Measurements from ENCODE around the gene OR10J1. TPM values are rescaled to one million over a fixed set of nuclear protein-coding genes. Genes with fewer than 3 reads are reported as not detected.
A peak's percentile ranks its signal among the peaks of the same experiment; 100 is the strongest.

Gene OR10J1
- not detected for polyA plus RNA-seq (2012; ENCODE audit: insufficient read depth, insufficient read length, low read depth)

- H3K9me3 ChIP-seq = no peaks in the 10 kb centered on the region
- TF ChIP-seq CTCF (IDR thresholded peaks at IDR 0.05; ENCODE audit: low read depth, low read length) = no peak
- H3K36me3 ChIP-seq = no peaks in the 10 kb centered on the region
- no peaks in the 10 kb centered on the region for H3K4me1 ChIP-seq
- no peaks in the 10 kb centered on the region for H3K27me3 ChIP-seq
- H3K4me3 ChIP-seq (ENCODE audit: low read depth, low read length) = no peak within 1 kb of the TSS
- no peak for DNase-seq
These were observed at the start of gene OR10J1 for GRCh38 chr1:159439422-159439821. Gene OR10J1, plus strand, starts transcription at chr1:159439722. Its CDS starts 70 bp downstream, at chr1:159439792.

- Histone ChIP-seq H3K36me3 (no peaks in the 10 kb centered on the region), H3K27me3 (no peaks in the 10 kb centered on the region), H3K4me1 (no peaks in the 10 kb centered on the region), H3K9me3 (no peaks in the 10 kb centered on the region), H3K4me3 (ENCODE audit: low read depth, low read length) (no peak overlapping the region)
- no peak for DNase-seq
- no peak for TF ChIP-seq CTCF (IDR thresholded peaks at IDR 0.05; ENCODE audit: low read depth, low read length)
These were observed 32.7 kb upstream of the OR10J1 start for GRCh38 chr1:159406821-159407220.

GRCh38 chr1:159408862-159409400 lies 30.6 kb upstream of the OR10J1 start:
- Histone ChIP-seq H3K4me3 (ENCODE audit: low read depth, low read length) (no peak overlapping the region), H3K27me3 (no peaks in the 10 kb centered on the region), H3K9me3 (no peaks in the 10 kb centered on the region), H3K36me3 (no peaks in the 10 kb centered on the region), H3K4me1 (no peaks in the 10 kb centered on the region)
- no peak for TF ChIP-seq CTCF (IDR thresholded peaks at IDR 0.05; ENCODE audit: low read depth, low read length)
- DNase-seq = no peak

- H3K9me3 ChIP-seq = no peaks in the 10 kb centered on the region
- no peaks in the 10 kb centered on the region for H3K27me3 ChIP-seq
- TF ChIP-seq CTCF (IDR thresholded peaks at IDR 0.05; ENCODE audit: low read depth, low read length) = peak; percentile 22; the same call in 1 of the 2 replicates
- H3K36me3 ChIP-seq = no peaks in the 10 kb centered on the region
- H3K4me3 ChIP-seq (ENCODE audit: low read depth, low read length) = no peak overlapping the region
- no peaks in the 10 kb centered on the region for H3K4me1 ChIP-seq
- DNase-seq = no peak
These were observed 17.7 kb upstream of the OR10J1 start for GRCh38 chr1:159421821-159422220.

GRCh38 chr1:159428536-159428935 lies 11.0 kb upstream of the OR10J1 start:
- H3K9me3 ChIP-seq = no peaks in the 10 kb centered on the region
- H3K4me3 ChIP-seq (ENCODE audit: low read depth, low read length) = no peak overlapping the region
- no peaks in the 10 kb centered on the region for H3K4me1 ChIP-seq
- no peak for DNase-seq
- no peaks in the 10 kb centered on the region for H3K27me3 ChIP-seq
- no peaks in the 10 kb centered on the region for H3K36me3 ChIP-seq
- no peak for TF ChIP-seq CTCF (IDR thresholded peaks at IDR 0.05; ENCODE audit: low read depth, low read length)

GRCh38 chr1:159429074-159429861 lies 10.3 kb upstream of the OR10J1 start:
- no peaks in the 10 kb centered on the region for H3K4me1 ChIP-seq
- H3K4me3 ChIP-seq (ENCODE audit: low read depth, low read length) = no peak overlapping the region
- no peak for DNase-seq
- no peaks in the 10 kb centered on the region for H3K27me3 ChIP-seq
- no peaks in the 10 kb centered on the region for H3K9me3 ChIP-seq
- TF ChIP-seq CTCF (IDR thresholded peaks at IDR 0.05; ENCODE audit: low read depth, low read length) = no peak
- no peaks in the 10 kb centered on the region for H3K36me3 ChIP-seq
